SK-N-SH (cell line): Measurements from ENCODE around the gene RAB6D. TPM values are rescaled to one million over a fixed set of nuclear protein-coding genes. Genes with fewer than 3 reads are reported as not detected.
"Not testable (repeated sequence)": the region's sequence is repeated elsewhere in the genome, so short reads cannot be mapped to it uniquely, and the experiment has no call there.

Experiments
- CTCF ChIA-PET: fragments of 300-600, 350-600 bp; formaldehyde crosslinking; extraction: SDS; loops from one replicate; lab custom pipeline; 2021; lab: Yijun Ruan, JAX
- POLR2A ChIA-PET: fragments of 350-600 bp; sonication (Branson Sonifier 250); formaldehyde crosslinking; extraction: SDS; loops from one replicate; lab custom pipeline; 2020; ENCODE audit warnings: antibody characterized with exemption, inconsistent platforms; lab: Yijun Ruan, JAX
- DNase-seq: peaks from one replicate; pipeline ENCODE4 v3.0.0; 2012
- H2AFZ ChIP-seq: fragments of 200-600 bp; sonication (generic); 2 replicates; pipeline ENCODE4 v1.8.1; 2016; ENCODE audit warnings: antibody characterized with exemption, mild to moderate bottlenecking, low read depth
- H3F3A ChIP-seq: fragments of 200-600 bp; sonication (generic); replicated peaks from 2 replicates; pipeline ENCODE3; 2016; ENCODE audit warnings: antibody characterized with exemption, mild to moderate bottlenecking; ENCODE audit not compliant: insufficient read depth
- H3K27ac ChIP-seq, 2 experiments: fragments of 200-500 bp in 1 of 2; fragments of 200-600 bp in 1 of 2; sonication (Bioruptor generic) in 1 of 2; sonication (generic), shearing (Covaris generic) in 1 of 2; 2 replicates each; pipeline versions ENCODE4 v1.5.1 to v1.6.1; 2014 to 2016; ENCODE audit warnings: low read depth in 2 of 2, inconsistent platforms in 1 of 2, low read length in 1 of 2, mild to moderate bottlenecking in 1 of 2, mixed read lengths in 1 of 2
- H3K27me3 ChIP-seq: fragments of 200-600 bp; sonication (generic), shearing (Covaris generic); 2 replicates; pipeline ENCODE4 v1.6.1; 2016; ENCODE audit warnings: mixed run types; ENCODE audit not compliant: insufficient read depth
- H3K36me3 ChIP-seq, 2 experiments: fragments of 200-500 bp in 1 of 2; fragments of 200-600 bp in 1 of 2; sonication (Bioruptor generic) in 1 of 2; sonication (generic) in 1 of 2; replicated peaks in 1 of 2; 2 replicates each; pipeline versions ENCODE3 to v1.5.1; 2014 to 2016; ENCODE audit warnings: low read length in 1 of 2, mild to moderate bottlenecking in 1 of 2; ENCODE audit not compliant: insufficient read depth in 2 of 2, control insufficient read depth in 1 of 2
- H3K4me1 ChIP-seq, 2 experiments: fragments of 200-500 bp in 1 of 2; fragments of 200-600 bp in 1 of 2; sonication (Bioruptor generic) in 1 of 2; sonication (generic), shearing (Covaris generic) in 1 of 2; 2 replicates each; pipeline versions ENCODE4 v1.5.1 to v1.6.1; 2014 to 2016; ENCODE audit warnings: low read depth in 1 of 2, low read length in 1 of 2, mixed run types in 1 of 2; ENCODE audit not compliant: insufficient read depth in 2 of 2, control insufficient read depth in 1 of 2
- H3K4me2 ChIP-seq: fragments of 200-600 bp; sonication (generic), shearing (Covaris generic); 2 replicates; pipeline ENCODE4 v1.6.1; 2017; ENCODE audit warnings: mixed run types
- H3K4me3 ChIP-seq, 2 experiments: fragments of 200-500 bp in 1 of 2; fragments of 200-600 bp in 1 of 2; sonication (Bioruptor generic) in 1 of 2; sonication (generic), shearing (Covaris generic) in 1 of 2; 2 replicates each; pipeline versions ENCODE4 v1.5.1 to v1.8.1; 2014 to 2016; ENCODE audit warnings: low read depth in 2 of 2, inconsistent platforms in 1 of 2, low read length in 1 of 2, mild to moderate bottlenecking in 1 of 2, mixed read lengths in 1 of 2, moderate library complexity in 1 of 2
- H3K79me2 ChIP-seq: fragments of 200-600 bp; sonication (generic); 2 replicates; pipeline ENCODE4 v1.8.1; 2017; ENCODE audit warnings: mild to moderate bottlenecking; ENCODE audit not compliant: insufficient read depth
- H3K9ac ChIP-seq: fragments of 200-600 bp; sonication (generic); 2 replicates; pipeline ENCODE4 v1.6.1; 2017; ENCODE audit warnings: mixed run types
- H3K9me2 ChIP-seq: fragments of 200-600 bp; sonication (generic); 2 replicates; pipeline ENCODE4 v1.6.1; 2017; ENCODE audit warnings: mixed run types
- H3K9me3 ChIP-seq: fragments of 200-600 bp; sonication (generic); 2 replicates; pipeline ENCODE4 v1.6.1; 2017; ENCODE audit warnings: mixed run types, mild to moderate bottlenecking, moderate library complexity
- H4K20me1 ChIP-seq: fragments of 200-600 bp; sonication (generic); 2 replicates; pipeline ENCODE4 v1.6.1; 2017; ENCODE audit warnings: mild to moderate bottlenecking, mixed run types; ENCODE audit not compliant: insufficient read depth
- CHD2 ChIP-seq: fragments of 150-350 bp; IDR thresholded peaks from 2 replicates; pipeline ENCODE4 v1.6.1; 2018; ENCODE audit warnings: low read length; ENCODE audit not compliant: partially characterized antibody
- EP300 ChIP-seq, 2 experiments: IDR thresholded peaks; 2 replicates each; pipeline versions ENCODE4 v1.4.0 to v1.6.1; 2012; ENCODE audit warnings: borderline replicate concordance in 1 of 2, low read depth in 1 of 2, low read length in 1 of 2
- EZH2phosphoT487 ChIP-seq: fragments of 200-600 bp; sonication (generic); IDR thresholded peaks from 2 replicates; pipeline ENCODE4 v1.6.1; 2017; ENCODE audit warnings: low read depth, mixed run types, mild to moderate bottlenecking, antibody characterized with exemption, moderate library complexity, borderline replicate concordance
- FOSL2 ChIP-seq: IDR thresholded peaks from 2 replicates; pipeline ENCODE4 v1.4.0; 2012; ENCODE audit warnings: low read depth, mild to moderate bottlenecking, moderate library complexity, borderline replicate concordance
- FOXM1 ChIP-seq: IDR thresholded peaks from 2 replicates; pipeline ENCODE4 v1.4.0; 2012; ENCODE audit warnings: low read depth, mild to moderate bottlenecking
- GATA2 ChIP-seq: sonication (generic); formaldehyde crosslinking; IDR thresholded peaks from 2 replicates; pipeline ENCODE4 v1.5.0; 2020; ENCODE audit warnings: mild to moderate bottlenecking, missing genetic modification reagents
- JUND ChIP-seq: IDR thresholded peaks from 2 replicates; pipeline ENCODE4 v1.4.0; 2012
- MEF2A ChIP-seq: IDR thresholded peaks from 2 replicates; pipeline ENCODE4 v1.4.0; 2012; ENCODE audit warnings: low read depth, borderline replicate concordance
- POLR2AphosphoS5 ChIP-seq: IDR thresholded peaks from 2 replicates; pipeline ENCODE4 v1.6.1; 2012; ENCODE audit warnings: low read depth, low read length
- RAD21 ChIP-seq: IDR thresholded peaks from 2 replicates; pipeline ENCODE4 v1.6.1; 2012; ENCODE audit warnings: mild to moderate bottlenecking, low read length
- RFX5 ChIP-seq: IDR thresholded peaks from 2 replicates; pipeline ENCODE4 v1.6.1; 2012; ENCODE audit warnings: mild to moderate bottlenecking, improper control_type of control experiment, low read length
- RXRA ChIP-seq: IDR thresholded peaks from 2 replicates; pipeline ENCODE4 v1.4.0; 2012; ENCODE audit warnings: low read depth, mild to moderate bottlenecking, borderline replicate concordance
- SMC3 ChIP-seq: IDR thresholded peaks from 2 replicates; pipeline ENCODE4 v1.6.1; 2012; ENCODE audit warnings: low read depth, low read length, improper control_type of control experiment
- TAF1 ChIP-seq: IDR thresholded peaks from 2 replicates; pipeline ENCODE4 v1.6.1; 2012; ENCODE audit warnings: low read depth, mild to moderate bottlenecking, low read length, moderate library complexity, borderline replicate concordance
- TEAD4 ChIP-seq: IDR thresholded peaks from 2 replicates; pipeline ENCODE4 v1.4.0; 2012; ENCODE audit warnings: mild to moderate bottlenecking, borderline replicate concordance; ENCODE audit not compliant: insufficient read depth
- YY1 ChIP-seq: IDR thresholded peaks from 2 replicates; pipeline ENCODE4 v1.4.0; 2012; ENCODE audit warnings: low read depth, mild to moderate bottlenecking
- WGBS: methylation state at CpG from one replicate; pipeline ENCODE4 v1.1.6; 2017; ENCODE audit warnings: low lambda C conversion rate; 5-methylcytosine and 5-hydroxymethylcytosine counted together
- polyA plus RNA-seq, 3 experiments: library from polyadenylated mRNA; depleted of rRNA; stranded (reverse); fragments of >200 nt; gene quantifications; 2 replicates each; pipeline ENCODE4 v1.2.3, GENCODE V29; 2012
- TF ChIP-seq, protein P1 (sequence below): fragments of 200-600 bp; sonication (generic); IDR thresholded peaks from 2 replicates; pipeline ENCODE4 v1.6.1; 2017; ENCODE audit warnings: antibody characterized with exemption, mild to moderate bottlenecking, moderate library complexity
- TF ChIP-seq, protein P2 (sequence below): IDR thresholded peaks from 2 replicates; pipeline ENCODE4 v1.4.0; 2012; ENCODE audit warnings: low read depth, borderline replicate concordance
- TF ChIP-seq, protein P3 (sequence below): IDR thresholded peaks from 2 replicates; pipeline ENCODE4 v1.4.0; 2012; ENCODE audit warnings: low read depth, borderline replicate concordance
- TF ChIP-seq, protein P4 (sequence below): IDR thresholded peaks from 2 replicates; pipeline ENCODE4 v1.4.0; 2012; ENCODE audit warnings: low read depth

The RAB6D gene
- polyA plus RNA-seq (2012; rRNA removed): not detected in 2 replicates
- polyA plus RNA-seq (2012; cell fraction: cytosol; rRNA removed): 0.01 and 0.04 TPM in 2 replicates
- 0.01 TPM in 1 of 2 replicates, not detected in the other for polyA plus RNA-seq (2012; cell fraction: nucleus; rRNA removed)

DNA sequence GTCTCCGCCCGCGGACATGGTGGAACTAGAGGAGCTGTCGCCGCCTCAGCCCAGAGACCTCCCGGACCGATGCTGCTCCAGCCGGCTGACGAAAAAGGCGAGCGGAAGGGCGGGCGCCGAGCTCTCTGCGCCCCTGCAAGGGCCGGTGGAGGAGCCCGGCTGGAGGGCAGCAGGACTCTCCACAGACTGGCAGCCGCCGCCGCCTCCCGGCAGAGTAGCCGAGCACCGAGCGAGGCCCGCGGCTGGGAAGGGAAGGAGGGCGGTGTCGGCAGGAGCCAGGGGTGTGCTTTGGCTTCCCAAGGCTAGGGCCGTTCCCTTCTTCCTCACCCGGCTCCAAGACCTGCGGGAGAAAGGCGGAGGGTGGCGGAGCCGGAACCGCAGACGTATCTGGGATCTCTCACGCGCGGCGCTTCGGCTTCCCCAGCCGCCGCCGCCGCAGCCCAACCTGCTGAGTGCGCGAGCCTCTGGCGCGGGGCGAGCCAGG is at the start of gene RAB6D:
Gene RAB6D, minus strand, starts transcription at position 466 of the 484 bp plus-strand sequence. Its CDS starts 448 bp downstream, at position 18.
- H3K4me1 ChIP-seq, H3K79me2 ChIP-seq, H3F3A ChIP-seq, H2AFZ ChIP-seq, H4K20me1 ChIP-seq, H3K9me3 ChIP-seq, H3K36me3 ChIP-seq, H3K27me3 ChIP-seq, POLR2A ChIA-PET, CTCF ChIA-PET, H3K9me2 ChIP-seq, H3K27ac ChIP-seq, H3K9ac ChIP-seq: not testable (repeated sequence)
- 0 out of 2 replicates have a peak within 1 kb of the TSS, but pooled peaks have one; percentile 57 for H3K4me2 ChIP-seq
- peak within 1 kb of the TSS in 1 of 2 experiments; percentile 35; a peak in 2 of 4 replicates for H3K4me3 ChIP-seq
- WGBS: 9% methylated on average over 19 of the region's 50 CpGs
- peak; percentile 44 for DNase-seq

DNA sequence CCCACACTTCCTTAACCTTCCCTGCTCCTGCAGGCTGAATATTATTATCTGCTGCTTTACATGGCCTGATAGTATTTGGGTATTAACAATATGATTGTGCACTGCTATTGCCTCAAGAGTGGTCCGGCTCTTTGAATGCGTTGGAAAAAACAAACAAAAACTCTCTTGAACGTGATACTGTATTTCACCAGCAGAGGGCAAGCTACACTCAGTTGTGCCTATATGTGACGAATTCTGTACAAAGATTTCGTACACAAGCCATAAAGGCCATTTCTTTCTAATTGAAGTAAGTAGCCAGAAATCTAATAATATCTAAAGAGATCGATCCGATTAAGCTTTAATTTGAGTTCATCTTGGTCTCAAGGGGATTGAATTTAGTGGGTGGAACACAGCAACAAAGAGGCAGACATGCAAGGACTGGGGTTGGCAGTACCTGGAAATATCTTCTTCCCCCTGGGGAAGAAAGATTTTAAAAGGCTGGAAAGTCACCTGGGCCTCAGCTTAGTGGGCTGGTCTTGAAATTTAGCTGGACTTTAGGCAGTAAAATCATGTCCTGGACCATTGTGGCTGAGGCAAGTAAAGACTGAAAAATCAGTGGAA is 49.3 kb upstream of the RAB6D start:
- no peak overlapping the region for H3K4me3 ChIP-seq
- WGBS: under 1% methylated on average over 7 of the region's 7 CpGs
- H3K9ac ChIP-seq: no peak overlapping the region
- ChIA-PET POLR2A (no interaction called here), CTCF (interaction anchor here (0.7 to 2.4 kb wide), 21 partner anchors 8 to 389 kb away, joined by 3 to 34 read pairs (median 3); partner anchors contain the start of gene MZT2A)
- H3K4me2 ChIP-seq: no peak overlapping the region
- no peaks in the 10 kb centered on the region for H4K20me1 ChIP-seq
- peaks cover 6% of the 10 kb centered on the region; the same call in 1 of the 2 replicates for H3K27me3 ChIP-seq
- no peaks in the 10 kb centered on the region for H3K9me3 ChIP-seq
- H3K79me2 ChIP-seq: no peaks in the 10 kb centered on the region
- H3F3A ChIP-seq: no peaks in the 10 kb centered on the region
- H3K4me1 ChIP-seq: no peaks in the 10 kb centered on the region; a peak in 1 of 4 replicates
- H3K36me3 ChIP-seq: no peaks in the 10 kb centered on the region
- H3K9me2 ChIP-seq: no peaks in the 10 kb centered on the region
- H2AFZ ChIP-seq: no peak overlapping the region
- H3K27ac ChIP-seq: no peak overlapping the region
- TF ChIP-seq, protein P1, sequence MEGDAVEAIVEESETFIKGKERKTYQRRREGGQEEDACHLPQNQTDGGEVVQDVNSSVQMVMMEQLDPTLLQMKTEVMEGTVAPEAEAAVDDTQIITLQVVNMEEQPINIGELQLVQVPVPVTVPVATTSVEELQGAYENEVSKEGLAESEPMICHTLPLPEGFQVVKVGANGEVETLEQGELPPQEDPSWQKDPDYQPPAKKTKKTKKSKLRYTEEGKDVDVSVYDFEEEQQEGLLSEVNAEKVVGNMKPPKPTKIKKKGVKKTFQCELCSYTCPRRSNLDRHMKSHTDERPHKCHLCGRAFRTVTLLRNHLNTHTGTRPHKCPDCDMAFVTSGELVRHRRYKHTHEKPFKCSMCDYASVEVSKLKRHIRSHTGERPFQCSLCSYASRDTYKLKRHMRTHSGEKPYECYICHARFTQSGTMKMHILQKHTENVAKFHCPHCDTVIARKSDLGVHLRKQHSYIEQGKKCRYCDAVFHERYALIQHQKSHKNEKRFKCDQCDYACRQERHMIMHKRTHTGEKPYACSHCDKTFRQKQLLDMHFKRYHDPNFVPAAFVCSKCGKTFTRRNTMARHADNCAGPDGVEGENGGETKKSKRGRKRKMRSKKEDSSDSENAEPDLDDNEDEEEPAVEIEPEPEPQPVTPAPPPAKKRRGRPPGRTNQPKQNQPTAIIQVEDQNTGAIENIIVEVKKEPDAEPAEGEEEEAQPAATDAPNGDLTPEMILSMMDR: peak; percentile 79
- TF ChIP-seq, protein P2, sequence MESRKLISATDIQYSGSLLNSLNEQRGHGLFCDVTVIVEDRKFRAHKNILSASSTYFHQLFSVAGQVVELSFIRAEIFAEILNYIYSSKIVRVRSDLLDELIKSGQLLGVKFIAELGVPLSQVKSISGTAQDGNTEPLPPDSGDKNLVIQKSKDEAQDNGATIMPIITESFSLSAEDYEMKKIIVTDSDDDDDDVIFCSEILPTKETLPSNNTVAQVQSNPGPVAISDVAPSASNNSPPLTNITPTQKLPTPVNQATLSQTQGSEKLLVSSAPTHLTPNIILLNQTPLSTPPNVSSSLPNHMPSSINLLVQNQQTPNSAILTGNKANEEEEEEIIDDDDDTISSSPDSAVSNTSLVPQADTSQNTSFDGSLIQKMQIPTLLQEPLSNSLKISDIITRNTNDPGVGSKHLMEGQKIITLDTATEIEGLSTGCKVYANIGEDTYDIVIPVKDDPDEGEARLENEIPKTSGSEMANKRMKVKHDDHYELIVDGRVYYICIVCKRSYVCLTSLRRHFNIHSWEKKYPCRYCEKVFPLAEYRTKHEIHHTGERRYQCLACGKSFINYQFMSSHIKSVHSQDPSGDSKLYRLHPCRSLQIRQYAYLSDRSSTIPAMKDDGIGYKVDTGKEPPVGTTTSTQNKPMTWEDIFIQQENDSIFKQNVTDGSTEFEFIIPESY: no peak
- no peak for TF ChIP-seq EZH2phosphoT487
- TF ChIP-seq, protein P3, sequence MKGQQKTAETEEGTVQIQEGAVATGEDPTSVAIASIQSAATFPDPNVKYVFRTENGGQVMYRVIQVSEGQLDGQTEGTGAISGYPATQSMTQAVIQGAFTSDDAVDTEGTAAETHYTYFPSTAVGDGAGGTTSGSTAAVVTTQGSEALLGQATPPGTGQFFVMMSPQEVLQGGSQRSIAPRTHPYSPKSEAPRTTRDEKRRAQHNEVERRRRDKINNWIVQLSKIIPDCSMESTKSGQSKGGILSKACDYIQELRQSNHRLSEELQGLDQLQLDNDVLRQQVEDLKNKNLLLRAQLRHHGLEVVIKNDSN: no peak
- TF ChIP-seq FOXM1: no peak
- TF ChIP-seq YY1: no peak
- no peak for TF ChIP-seq MEF2A
- no peak for TF ChIP-seq TAF1
- TF ChIP-seq RFX5: no peak
- no peak for TF ChIP-seq GATA2
- no peak for TF ChIP-seq CHD2
- TF ChIP-seq RXRA: no peak
- TF ChIP-seq TEAD4: no peak
- peak; percentile 89 for TF ChIP-seq RAD21
- peak; percentile 67 for TF ChIP-seq SMC3
- TF ChIP-seq, protein P4, sequence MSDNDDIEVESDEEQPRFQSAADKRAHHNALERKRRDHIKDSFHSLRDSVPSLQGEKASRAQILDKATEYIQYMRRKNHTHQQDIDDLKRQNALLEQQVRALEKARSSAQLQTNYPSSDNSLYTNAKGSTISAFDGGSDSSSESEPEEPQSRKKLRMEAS: no peak
- TF ChIP-seq FOSL2: no peak
- no peak for TF ChIP-seq JUND
- TF ChIP-seq POLR2AphosphoS5: no peak
- no peak for TF ChIP-seq EP300 (IDR thresholded peaks at IDR 0.05; ENCODE audit: borderline replicate concordance in 1 of 2, low read depth in 1 of 2, low read length in 1 of 2)
- peak; percentile 47 for DNase-seq
